CD4-positive, alpha-beta T cell treated with Interleukin-15 for 1 hour (primary cell): ENCODE data around the gene PPP2R5D.
"Not testable (repeated sequence)": the region's sequence is repeated elsewhere in the genome, so short reads cannot be mapped to it uniquely, and the experiment has no call there.

ENCODE experiments used
- DNase-seq: peaks from one replicate; pipeline ENCODE4 v3.0.0-alpha.2; 2020

PPP2R5D gene

GRCh38 chr6:42996513-42996912 lies 12.1 kb downstream of the PPP2R5D start:
- DNase-seq, result no peak

- DNase-seq, result not testable (repeated sequence)
These were observed 13.8 kb downstream of the PPP2R5D start for GRCh38 chr6:42998205-42998604.

GRCh38 chr6:43001843-43002242 lies 17.5 kb downstream of the PPP2R5D start:
- no peak for DNase-seq

- DNase-seq, result no peak
These were observed 21.5 kb downstream of the PPP2R5D start for GRCh38 chr6:43005844-43006243.

GRCh38 chr6:43006251-43006650 lies 21.9 kb downstream of the PPP2R5D start:
- no peak for DNase-seq

GRCh38 chr6:43007126-43007525 lies 22.8 kb downstream of the PPP2R5D start:
- no peak for DNase-seq

- DNase-seq, result peak; percentile 28
These were observed 24.8 kb downstream of the PPP2R5D start for GRCh38 chr6:43009124-43009523.

- DNase-seq, result no peak
These were observed 26.8 kb downstream of the PPP2R5D start for GRCh38 chr6:43011207-43011606.

GRCh38 chr6:43012364-43012763 lies 28.0 kb downstream of the PPP2R5D start:
- no peak for DNase-seq

GRCh38 chr6:43013097-43013842 lies 28.9 kb downstream of the PPP2R5D start:
- no peak for DNase-seq

GRCh38 chr6:43013843-43014433 lies 29.6 kb downstream of the PPP2R5D start, which contains the start of the genes KLHDC3 and MEA1:
Gene KLHDC3, plus strand, starts transcription at chr6:43014249. Its CDS starts 2,944 bp downstream, at chr6:43017193.
Gene MEA1, minus strand, starts transcription at chr6:43013946. Its CDS starts 133 bp downstream, at chr6:43013813.
- peak; percentile 100 for DNase-seq

- no peak for DNase-seq
These were observed 30.1 kb downstream of the PPP2R5D start for GRCh38 chr6:43014434-43014909.

GRCh38 chr6:43016176-43016942 lies 32.0 kb downstream of the PPP2R5D start:
- no peak for DNase-seq

GRCh38 chr6:43016943-43017334 lies 32.6 kb downstream of the PPP2R5D start:
- DNase-seq, result no peak

GRCh38 chr6:43019152-43019551 lies 34.8 kb downstream of the PPP2R5D start:
- DNase-seq, result no peak

GRCh38 chr6:43020052-43020705 lies 35.8 kb downstream of the PPP2R5D start:
- no peak for DNase-seq

GRCh38 chr6:43020847-43021246 lies 36.5 kb downstream of the PPP2R5D start:
- DNase-seq, result no peak

GRCh38 chr6:43021270-43022047 lies 37.1 kb downstream of the PPP2R5D start, which contains the start of gene RRP36:
Gene RRP36, plus strand, starts transcription at chr6:43021623. Its CDS starts 32 bp downstream, at chr6:43021655.
- peak; percentile 56 for DNase-seq

GRCh38 chr6:43024436-43024835 lies 40.1 kb downstream of the PPP2R5D start:
- DNase-seq, result no peak

- no peak for DNase-seq
These were observed 42.0 kb downstream of the PPP2R5D start for GRCh38 chr6:43026365-43026764.

- DNase-seq, result no peak
These were observed 44.8 kb downstream of the PPP2R5D start for GRCh38 chr6:43029120-43029519.

GRCh38 chr6:43032326-43032725 lies 48.0 kb downstream of the PPP2R5D start:
- no peak for DNase-seq
